Tibial nerve (tissue), 4 donors: ENCODE data around the gene CAPN8. TPM values are rescaled to one million over a fixed set of nuclear protein-coding genes. Genes with fewer than 3 reads are reported as not detected.
"Not testable (repeated sequence)": the region's sequence is repeated elsewhere in the genome, so short reads cannot be mapped to it uniquely, and the experiment has no call there.

Experiments
- DNase-seq, 2 donors: peaks; one replicate each; pipeline ENCODE4 v3.0.0-alpha.2; 2019; ENCODE audit warnings: low spot score in 2 of 2
- H3K27ac ChIP-seq, 4 donors: fragments of 200-600 bp; sonication (generic) in 3 of 4; one replicate each; pipeline ENCODE4 v1.5.1; 2017 to 2019; ENCODE audit warnings: mild to moderate bottlenecking in 1 of 4
- H3K27me3 ChIP-seq, 2 donors: fragments of 200-600 bp; sonication (generic) in 1 of 2; one replicate each; pipeline versions ENCODE4 v1.5.1 to v1.6.0; 2017 to 2019
- H3K36me3 ChIP-seq, 3 donors: fragments of 200-600 bp; sonication (generic); one replicate each; pipeline ENCODE4 v1.5.1; 2018 to 2019
- H3K4me1 ChIP-seq, 4 donors: fragments of 200-600 bp; sonication (generic) in 3 of 4; one replicate each; pipeline ENCODE4 v1.5.1; 2017 to 2019
- H3K4me3 ChIP-seq, 4 donors: fragments of 200-600 bp; sonication (generic) in 3 of 4; one replicate each; pipeline ENCODE4 v1.5.1; 2017 to 2019; ENCODE audit warnings: mild to moderate bottlenecking in 1 of 4, moderate library complexity in 1 of 4
- H3K9me3 ChIP-seq, 4 donors: fragments of 200-600 bp; sonication (generic) in 3 of 4; one replicate each; pipeline ENCODE4 v1.5.1; 2017 to 2019
- CTCF ChIP-seq, 5 experiments: fragments of 200-600 bp in 3 of 5; fragments of 450-650 bp in 2 of 5; sonication (generic) in 3 of 5; IDR thresholded peaks; one replicate each; pipeline ENCODE4 v1.5.1; 2016 to 2019; ENCODE audit warnings: antibody characterized with exemption in 5 of 5, mild to moderate bottlenecking in 3 of 5, moderate library complexity in 2 of 5
- EP300 ChIP-seq, 2 donors: sonication (generic); formaldehyde crosslinking; IDR thresholded peaks; one replicate each; pipeline ENCODE4 v1.6.1; 2017; ENCODE audit warnings: antibody characterized with exemption in 2 of 2, mild to moderate bottlenecking in 1 of 2
- POLR2A ChIP-seq, 2 donors: fragments of 450-650 bp; IDR thresholded peaks; one replicate each; pipeline ENCODE4 v1.6.1; 2017; ENCODE audit warnings: antibody characterized with exemption in 2 of 2, mild to moderate bottlenecking in 2 of 2, moderate library complexity in 2 of 2
- WGBS, 2 donors: methylation state at CpG; one replicate each; pipeline ENCODE4 v1.1.5; 2018; 5-methylcytosine and 5-hydroxymethylcytosine counted together
- total RNA-seq, 4 donors: library from RNA; depleted of rRNA; stranded (reverse); fragments of >200 nt; gene quantifications; one replicate each; pipeline ENCODE4 v1.1.0, GENCODE V29; 2016

The CAPN8 gene
- total RNA-seq, 4 donors from 2014 or later: not detected

GRCh38 chr1:223524930-223525451, 140.5 kb downstream of the CAPN8 start:
- peaks cover 0 to 10% (median 0%) of the 10 kb centered on the region in 4 donors for H3K9me3 ChIP-seq
- no peaks in the 10 kb centered on the region for H3K4me1 ChIP-seq
- DNase-seq: no peak
- no peak overlapping the region for H3K27ac ChIP-seq
- no peak for TF ChIP-seq CTCF (IDR thresholded peaks at IDR 0.05)
- TF ChIP-seq EP300 (IDR thresholded peaks at IDR 0.05): no peak
- no peak for TF ChIP-seq POLR2A (IDR thresholded peaks at IDR 0.05)
- no peaks in the 10 kb centered on the region for H3K27me3 ChIP-seq
- H3K36me3 ChIP-seq: no peaks in the 10 kb centered on the region
- 60 to 72% methylated on average over 4 of the region's 4 CpGs for WGBS, 2 donors
- H3K4me3 ChIP-seq: no peak overlapping the region

- Histone ChIP-seq H3K4me1 (no peaks in the 10 kb centered on the region), H3K9me3 (peaks cover 0 to 7% (median 0%) of the 10 kb centered on the region in 4 donors), H3K27me3 (peaks cover 0 to 5% of the 10 kb centered on the region in 2 donors), H3K36me3 (no peaks in the 10 kb centered on the region), H3K27ac (no peak overlapping the region), H3K4me3 (no peak overlapping the region)
- WGBS, 2 donors: 97 to 98% methylated on average over 2 of the region's 2 CpGs
- no peak for TF ChIP-seq POLR2A (IDR thresholded peaks at IDR 0.05)
- TF ChIP-seq EP300 (IDR thresholded peaks at IDR 0.05): no peak
- no peak for TF ChIP-seq CTCF (IDR thresholded peaks at IDR 0.05)
- DNase-seq: no peak
Measured at GRCh38 chr1:223521150-223521549, 144.4 kb downstream of the CAPN8 start.

- Histone ChIP-seq H3K27me3 (peaks cover 0 to 9% of the 10 kb centered on the region in 2 donors), H3K36me3 (no peaks in the 10 kb centered on the region), H3K4me3 (no peak overlapping the region), H3K4me1 (no peaks in the 10 kb centered on the region), H3K9me3 (peaks cover 0 to 7% (median 0%) of the 10 kb centered on the region in 4 donors), H3K27ac (no peak overlapping the region)
- TF ChIP-seq POLR2A (IDR thresholded peaks at IDR 0.05) (no peak), CTCF (IDR thresholded peaks at IDR 0.05) (no peak), EP300 (IDR thresholded peaks at IDR 0.05) (no peak)
- 87 to 91% methylated on average over 4 of the region's 4 CpGs for WGBS, 2 donors
- DNase-seq: no peak
Measured at GRCh38 chr1:223520200-223520599, 145.3 kb downstream of the CAPN8 start.

- DNase-seq: no peak
- Histone ChIP-seq H3K4me1 (no peaks in the 10 kb centered on the region), H3K4me3 (no peak overlapping the region), H3K27ac (no peak overlapping the region), H3K9me3 (peaks cover 0 to 7% (median 0%) of the 10 kb centered on the region in 4 donors), H3K27me3 (peaks cover 0 to 9% of the 10 kb centered on the region in 2 donors), H3K36me3 (no peaks in the 10 kb centered on the region)
- TF ChIP-seq CTCF (IDR thresholded peaks at IDR 0.05) (no peak), EP300 (IDR thresholded peaks at IDR 0.05) (no peak), POLR2A (IDR thresholded peaks at IDR 0.05) (no peak)
- WGBS, 2 donors: 94 to 98% methylated on average over 2 of the region's 2 CpGs
Measured at GRCh38 chr1:223519116-223519515, 146.4 kb downstream of the CAPN8 start.

GRCh38 chr1:223518553-223518952, 146.9 kb downstream of the CAPN8 start:
- not testable (repeated sequence) for H3K4me1 ChIP-seq, H3K36me3 ChIP-seq, H3K4me3 ChIP-seq, H3K27me3 ChIP-seq, H3K27ac ChIP-seq, DNase-seq, H3K9me3 ChIP-seq
- 66 to 76% methylated on average over 1 of the region's 1 CpG for WGBS, 2 donors

- Histone ChIP-seq H3K27ac (no peak overlapping the region), H3K27me3 (peaks cover 0 to 9% of the 10 kb centered on the region in 2 donors), H3K4me3 (no peak overlapping the region), H3K9me3 (peaks cover 0 to 9% (median 0%) of the 10 kb centered on the region in 4 donors), H3K36me3 (no peaks in the 10 kb centered on the region), H3K4me1 (no peaks in the 10 kb centered on the region)
- no peak for TF ChIP-seq EP300 (IDR thresholded peaks at IDR 0.05)
- no peak for TF ChIP-seq POLR2A (IDR thresholded peaks at IDR 0.05)
- no peak for TF ChIP-seq CTCF (IDR thresholded peaks at IDR 0.05)
- no peak for DNase-seq
- 51 to 57% methylated on average over 6 of the region's 7 CpGs for WGBS, 2 donors
Measured at GRCh38 chr1:223515926-223516325, 149.6 kb downstream of the CAPN8 start.
